HEK293 (cell line): ENCODE results near the gene ABCB11.

Experiments used
- CTCF ChIA-PET: fragments of 350-600 bp; formaldehyde crosslinking; extraction: SDS; loops from one replicate; lab custom pipeline; 2021; ENCODE audit warnings: antibody characterized with exemption; lab: Yijun Ruan, JAX
- POLR2A ChIA-PET: fragments of 300-600 bp; formaldehyde crosslinking; extraction: SDS; loops from one replicate; lab custom pipeline; 2020; ENCODE audit warnings: antibody characterized with exemption, inconsistent platforms; lab: Yijun Ruan, JAX
- H3K27ac ChIP-seq: fragments of 200-500 bp; sonication (Bioruptor generic); 2 replicates; pipeline ENCODE4 v1.5.1; 2014; ENCODE audit warnings: low read depth, low read length, control low read depth, inconsistent platforms; ENCODE audit errors: extremely low read depth
- H3K36me3 ChIP-seq, 2 experiments: fragments of 200-500 bp in 1 of 2; sonication (Bioruptor generic) in 1 of 2; 1 replicate in 1 of 2; 2 replicates in 1 of 2; pipeline ENCODE4 v1.5.1; 2014 to 2017; ENCODE audit warnings: inconsistent platforms in 2 of 2, low read length in 2 of 2; ENCODE audit not compliant: control insufficient read depth in 2 of 2, insufficient read depth in 1 of 2
- H3K4me1 ChIP-seq: fragments of 200-500 bp; sonication (Bioruptor generic); 2 replicates; pipeline ENCODE4 v1.5.1; 2014; ENCODE audit warnings: mild to moderate bottlenecking, low read length, inconsistent platforms; ENCODE audit not compliant: control insufficient read depth, insufficient read depth
- H3K4me3 ChIP-seq: 2 replicates; pipeline ENCODE4 v1.5.1; 2011; ENCODE audit warnings: low read depth, mild to moderate bottlenecking, control low read depth, low read length, moderate library complexity
- H3K9me3 ChIP-seq: fragments of 200-500 bp; sonication (Bioruptor generic); 2 replicates; pipeline ENCODE4 v1.5.1; 2014; ENCODE audit warnings: low read depth, low read length, inconsistent platforms; ENCODE audit not compliant: control insufficient read depth, insufficient read depth
- GLI2 ChIP-seq: fragments of 450-650 bp; formaldehyde crosslinking; IDR thresholded peaks from 2 replicates; pipeline ENCODE4; 2017; ENCODE audit warnings: missing biosample characterization, missing genetic modification characterization, low read depth, borderline replicate concordance
- HOXA7 ChIP-seq: sonication (generic); formaldehyde crosslinking; IDR thresholded peaks from 2 replicates; pipeline ENCODE4 v1.8.1; 2022; ENCODE audit warnings: missing genetic modification reagents, borderline replicate concordance
- HOXC10 ChIP-seq: sonication (generic); formaldehyde crosslinking; IDR thresholded peaks from 2 replicates; pipeline ENCODE4 v1.8.1; 2023; ENCODE audit warnings: mild to moderate bottlenecking, missing genetic modification reagents
- KLF9 ChIP-seq: fragments of 450-650 bp; formaldehyde crosslinking; IDR thresholded peaks from 2 replicates; pipeline ENCODE4 v1.5.1; 2016; ENCODE audit warnings: missing biosample characterization, missing genetic modification characterization, low read depth
- OVOL3 ChIP-seq: fragments of 450-650 bp; formaldehyde crosslinking; IDR thresholded peaks from 2 replicates; pipeline ENCODE4 v1.5.1; 2016; ENCODE audit warnings: missing biosample characterization, missing genetic modification characterization
- PBX3 ChIP-seq: sonication (generic); formaldehyde crosslinking; IDR thresholded peaks from 2 replicates; pipeline ENCODE4 v1.8.1; 2022; ENCODE audit warnings: mild to moderate bottlenecking, moderate library complexity, missing genetic modification reagents
- RBAK ChIP-seq: fragments of 450-650 bp; formaldehyde crosslinking; IDR thresholded peaks from 2 replicates; pipeline ENCODE4 v1.5.1; 2016; ENCODE audit warnings: missing biosample characterization, missing genetic modification characterization
- YY2 ChIP-seq: fragments of 450-650 bp; formaldehyde crosslinking; IDR thresholded peaks from 2 replicates; pipeline ENCODE4 v1.5.1; 2016; ENCODE audit warnings: missing biosample characterization, missing genetic modification characterization
- ZBTB21 ChIP-seq: fragments of 450-650 bp; formaldehyde crosslinking; IDR thresholded peaks from 2 replicates; pipeline ENCODE4 v1.5.1; 2017; ENCODE audit warnings: missing biosample characterization, missing genetic modification characterization
- ZBTB26 ChIP-seq: fragments of 450-650 bp; formaldehyde crosslinking; optimal IDR thresholded peaks from 2 replicates; pipeline ENCODE3; 2016; ENCODE audit warnings: missing biosample characterization, mild to moderate bottlenecking, missing genetic modification characterization
- ZNF10 ChIP-seq: fragments of 450-650 bp; formaldehyde crosslinking; IDR thresholded peaks from 2 replicates; pipeline ENCODE4 v1.5.1; 2017; ENCODE audit warnings: missing biosample characterization, missing genetic modification characterization
- ZNF248 ChIP-seq: fragments of 450-650 bp; formaldehyde crosslinking; IDR thresholded peaks from 2 replicates; pipeline ENCODE4 v1.5.1; 2017; ENCODE audit warnings: missing biosample characterization, missing genetic modification characterization
- ZNF324 ChIP-seq: fragments of 450-650 bp; formaldehyde crosslinking; IDR thresholded peaks from 2 replicates; pipeline ENCODE4 v1.5.1; 2016; ENCODE audit warnings: missing biosample characterization, missing genetic modification characterization
- ZNF341 ChIP-seq: fragments of 450-650 bp; formaldehyde crosslinking; IDR thresholded peaks from 2 replicates; pipeline ENCODE4; 2016; ENCODE audit warnings: low read depth, missing biosample characterization, missing genetic modification characterization
- ZNF423 ChIP-seq: fragments of 450-650 bp; formaldehyde crosslinking; IDR thresholded peaks from 2 replicates; pipeline ENCODE4 v1.5.1; 2016; ENCODE audit warnings: missing biosample characterization, missing genetic modification characterization
- ZNF561 ChIP-seq: fragments of 450-650 bp; IDR thresholded peaks from 2 replicates; pipeline ENCODE4 v1.5.1; 2018; ENCODE audit warnings: missing biosample characterization, missing genetic modification characterization, borderline replicate concordance
- ZNF776 ChIP-seq: fragments of 450-650 bp; formaldehyde crosslinking; IDR thresholded peaks from 2 replicates; pipeline ENCODE4 v1.5.0; 2017; ENCODE audit warnings: missing biosample characterization, missing genetic modification characterization, borderline replicate concordance
- TF ChIP-seq, protein P1 (sequence below): fragments of 450-650 bp; formaldehyde crosslinking; IDR thresholded peaks from 2 replicates; pipeline ENCODE4 v1.5.1; 2016; ENCODE audit warnings: missing biosample characterization, missing genetic modification characterization, borderline replicate concordance
- TF ChIP-seq, protein P2 (sequence below): fragments of 450-650 bp; formaldehyde crosslinking; IDR thresholded peaks from 2 replicates; pipeline ENCODE4 v1.5.1; 2016; ENCODE audit warnings: missing biosample characterization, missing genetic modification characterization

ABCB11 gene

DNA sequence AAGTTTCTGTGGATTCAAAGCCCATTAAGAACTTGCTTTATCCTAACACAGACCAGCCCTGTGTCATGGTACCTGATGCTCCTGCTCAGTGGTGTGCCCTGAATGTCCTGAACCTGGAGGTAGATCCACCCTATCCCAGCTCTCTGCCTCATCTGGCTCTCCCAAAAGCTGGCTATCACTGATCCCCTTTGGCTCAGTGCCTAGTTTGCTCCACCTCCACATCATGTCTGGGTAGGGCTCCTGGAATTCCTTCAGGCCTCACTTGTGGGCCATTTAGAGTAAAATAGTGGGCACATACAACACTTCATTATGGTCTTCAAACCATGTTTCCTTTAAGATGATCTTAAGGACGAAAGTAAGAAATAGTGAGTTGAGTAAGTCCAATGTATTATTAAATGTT lies 4.8 kb upstream of the ABCB11 start:
- Histone ChIP-seq H3K4me3 (no peak overlapping the region), H3K27ac (no peak overlapping the region), H3K9me3 (no peaks in the 10 kb centered on the region), H3K4me1 (no peaks in the 10 kb centered on the region), H3K36me3 (no peaks in the 10 kb centered on the region)
- POLR2A ChIA-PET = no interaction called here
- TF ChIP-seq OVOL3 (tag by site-specific recombination) = no peak
- TF ChIP-seq, protein P1, sequence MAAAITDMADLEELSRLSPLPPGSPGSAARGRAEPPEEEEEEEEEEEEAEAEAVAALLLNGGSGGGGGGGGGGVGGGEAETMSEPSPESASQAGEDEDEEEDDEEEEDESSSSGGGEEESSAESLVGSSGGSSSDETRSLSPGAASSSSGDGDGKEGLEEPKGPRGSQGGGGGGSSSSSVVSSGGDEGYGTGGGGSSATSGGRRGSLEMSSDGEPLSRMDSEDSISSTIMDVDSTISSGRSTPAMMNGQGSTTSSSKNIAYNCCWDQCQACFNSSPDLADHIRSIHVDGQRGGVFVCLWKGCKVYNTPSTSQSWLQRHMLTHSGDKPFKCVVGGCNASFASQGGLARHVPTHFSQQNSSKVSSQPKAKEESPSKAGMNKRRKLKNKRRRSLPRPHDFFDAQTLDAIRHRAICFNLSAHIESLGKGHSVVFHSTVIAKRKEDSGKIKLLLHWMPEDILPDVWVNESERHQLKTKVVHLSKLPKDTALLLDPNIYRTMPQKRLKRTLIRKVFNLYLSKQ (tag by site-specific recombination) = no peak
- TF ChIP-seq, protein P2, sequence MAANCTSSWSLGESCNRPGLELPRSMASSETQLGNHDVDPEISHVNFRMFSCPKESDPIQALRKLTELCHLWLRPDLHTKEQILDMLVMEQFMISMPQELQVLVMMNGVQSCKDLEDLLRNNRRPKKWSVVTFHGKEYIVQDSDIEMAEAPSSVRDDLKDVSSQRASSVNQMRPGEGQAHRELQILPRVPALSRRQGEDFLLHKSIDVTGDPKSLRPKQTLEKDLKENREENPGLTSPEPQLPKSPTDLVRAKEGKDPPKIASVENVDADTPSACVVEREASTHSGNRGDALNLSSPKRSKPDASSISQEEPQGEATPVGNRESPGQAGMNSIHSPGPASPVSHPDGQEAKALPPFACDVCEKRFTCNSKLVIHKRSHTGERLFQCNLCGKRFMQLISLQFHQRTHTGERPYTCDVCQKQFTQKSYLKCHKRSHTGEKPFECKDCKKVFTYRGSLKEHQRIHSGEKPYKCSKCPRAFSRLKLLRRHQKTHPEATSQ (tag by site-specific recombination) = no peak
- TF ChIP-seq ZBTB21 = no peak
- TF ChIP-seq HOXC10 (CRISPR knock-in tag) = no peak
- no peak for TF ChIP-seq ZNF10
- no peak for TF ChIP-seq ZNF776 (tag by site-specific recombination)
- no peak for TF ChIP-seq ZNF561 (tag by site-specific recombination)
- TF ChIP-seq ZNF324 = no peak
- TF ChIP-seq PBX3 = no peak
- no peak for TF ChIP-seq KLF9 (tag by site-specific recombination)
- no peak for TF ChIP-seq GLI2 (tag by site-specific recombination)
- CTCF ChIA-PET = no interaction called here

- no peak overlapping the region for H3K4me3 ChIP-seq
- no peaks in the 10 kb centered on the region for H3K9me3 ChIP-seq
- ChIA-PET CTCF (interaction anchor here (1.4 kb wide), 1 partner anchor 97 kb away, joined by 3 read pairs; no protein-coding TSS in a partner anchor), POLR2A (no interaction called here)
- no peak overlapping the region for H3K27ac ChIP-seq
- no peak for TF ChIP-seq ZBTB26 (tag by site-specific recombination)
- no peak for TF ChIP-seq ZNF341
- no peak for TF ChIP-seq ZNF10
- TF ChIP-seq HOXA7 (CRISPR knock-in tag) = no peak
- no peak for TF ChIP-seq ZNF423 (tag by site-specific recombination)
- TF ChIP-seq ZNF248 (tag by site-specific recombination) = no peak
- TF ChIP-seq RBAK (tag by site-specific recombination) = no peak
- no peak for TF ChIP-seq YY2 (tag by site-specific recombination)
- H3K36me3 ChIP-seq = no peaks in the 10 kb centered on the region
- no peaks in the 10 kb centered on the region for H3K4me1 ChIP-seq
These were observed 3.9 kb upstream of the ABCB11 start for GRCh38 chr2:169034984-169035544.
